H1 (cell line): ENCODE measurements around the gene ADCY1. TPM values are rescaled to one million over a fixed set of nuclear protein-coding genes. Genes with fewer than 3 reads are reported as not detected.

Source experiments
- CTCF ChIA-PET: fragments of 300-600 bp; sonication (Branson Sonifier 250); formaldehyde crosslinking; loops from one replicate; lab custom pipeline; 2021; ENCODE audit not compliant: partially characterized antibody; lab: Charles Lee
- POLR2A ChIA-PET: fragments of 300-600 bp; sonication (Branson Sonifier 250); formaldehyde crosslinking; loops from one replicate; lab custom pipeline; 2021; ENCODE audit warnings: inconsistent platforms; ENCODE audit not compliant: partially characterized antibody; lab: Charles Lee
- DNase-seq, 2 experiments: peaks; one replicate each; pipeline versions ENCODE4 v3.0.0 to v3.0.0-alpha.2; 2010 to 2022; ENCODE audit warnings: low spot score in 2 of 2, low read depth in 1 of 2, mixed read lengths in 1 of 2
- FAIRE-seq: peaks from 2 replicates; lab custom pipeline; 2011; peaks lifted over from hg19 to GRCh38; lab: Jason Lieb, UNC
- H2AFZ ChIP-seq: 2 replicates; pipeline ENCODE4 v1.8.1; 2012; ENCODE audit warnings: low read length, inconsistent platforms
- H2AK5ac ChIP-seq: 2 replicates; pipeline ENCODE4 v1.6.1; 2013; ENCODE audit warnings: low read depth, low read length
- H2BK120ac ChIP-seq: replicated peaks from 2 replicates; pipeline ENCODE3; 2013; ENCODE audit warnings: low read depth, low read length, inconsistent platforms
- H2BK12ac ChIP-seq: 2 replicates; pipeline ENCODE4 v1.6.1; 2013; ENCODE audit warnings: low read depth, low read length
- H2BK15ac ChIP-seq: 2 replicates; pipeline ENCODE4 v1.6.1; 2013; ENCODE audit warnings: low read length
- H2BK20ac ChIP-seq: 2 replicates; pipeline ENCODE4 v1.6.1; 2013; ENCODE audit warnings: low read length
- H2BK5ac ChIP-seq: 2 replicates; pipeline ENCODE4 v1.6.1; 2013; ENCODE audit warnings: low read depth, low read length
- H3K14ac ChIP-seq: 2 replicates; pipeline ENCODE4 v1.6.1; 2013; ENCODE audit warnings: inconsistent platforms; ENCODE audit not compliant: insufficient read length
- H3K18ac ChIP-seq: 2 replicates; pipeline ENCODE4 v1.6.1; 2013; ENCODE audit warnings: low read length; ENCODE audit errors: extremely low read depth
- H3K23ac ChIP-seq: 2 replicates; pipeline ENCODE4 v1.6.1; 2013; ENCODE audit warnings: inconsistent platforms; ENCODE audit not compliant: insufficient read length
- H3K23me2 ChIP-seq: 2 replicates; pipeline ENCODE4 v1.6.1; 2013; ENCODE audit warnings: low read depth, low read length
- H3K27ac ChIP-seq: 2 replicates; pipeline ENCODE4 v1.6.1; 2011; ENCODE audit warnings: low read depth, low read length, inconsistent platforms
- H3K27me3 ChIP-seq, 4 experiments: replicated peaks in 1 of 4; 1 replicate in 1 of 4; 2 replicates in 3 of 4; pipeline versions ENCODE4 v1.6.1 to v1.8.1; 2011 to 2013; ENCODE audit warnings: low read length in 3 of 4, mild to moderate bottlenecking in 3 of 4, inconsistent platforms in 2 of 4, mixed read lengths in 2 of 4, moderate library complexity in 1 of 4; ENCODE audit not compliant: control insufficient read depth in 3 of 4, insufficient read depth in 3 of 4; ENCODE audit errors: extremely low read depth in 1 of 4
- H3K36me3 ChIP-seq, 4 experiments: 2 replicates each; pipeline versions ENCODE4 v1.6.1 to v1.8.1; 2011 to 2013; ENCODE audit warnings: mild to moderate bottlenecking in 4 of 4, low read length in 3 of 4, moderate library complexity in 2 of 4, control low read depth in 1 of 4, inconsistent platforms in 1 of 4; ENCODE audit not compliant: insufficient read depth in 4 of 4, control insufficient read depth in 2 of 4
- H3K4ac ChIP-seq: replicated peaks from 2 replicates; pipeline ENCODE3; 2013; ENCODE audit warnings: low read length, low read depth, mixed read lengths, inconsistent platforms; ENCODE audit not compliant: insufficient read length
- H3K4me1 ChIP-seq, 4 experiments: replicated peaks in 1 of 4; 1 replicate in 1 of 4; 2 replicates in 3 of 4; pipeline versions ENCODE4 v1.6.1 to v1.8.1; 2011 to 2013; ENCODE audit warnings: low read length in 3 of 4, inconsistent platforms in 2 of 4, mixed read lengths in 1 of 4; ENCODE audit not compliant: insufficient read depth in 4 of 4, control insufficient read depth in 3 of 4
- H3K4me2 ChIP-seq, 2 experiments: 2 replicates each; pipeline versions ENCODE4 v1.6.1 to v1.8.1; 2011 to 2013; ENCODE audit warnings: low read depth in 2 of 2, low read length in 2 of 2, control low read depth in 1 of 2, inconsistent platforms in 1 of 2, mild to moderate bottlenecking in 1 of 2; ENCODE audit not compliant: insufficient read depth in 1 of 2
- H3K4me3 ChIP-seq, 4 experiments: fragments of 200-600, 300-600 bp in 1 of 4; sonication (generic), shearing (Covaris generic), sonication (Bioruptor Twin) in 1 of 4; 2 replicates each; pipeline versions ENCODE4 v1.5.1 to v1.8.1; 2011 to 2016; ENCODE audit warnings: low read length in 4 of 4, low read depth in 3 of 4, control low read depth in 2 of 4, inconsistent platforms in 2 of 4, mild to moderate bottlenecking in 2 of 4, mixed read lengths in 1 of 4, moderate library complexity in 1 of 4; ENCODE audit not compliant: insufficient read depth in 2 of 4; ENCODE audit errors: extremely low read depth in 1 of 4
- H3K56ac ChIP-seq: replicated peaks from 2 replicates; pipeline ENCODE3; 2013; ENCODE audit warnings: low read depth, mild to moderate bottlenecking, mixed read lengths, low read length, inconsistent platforms; ENCODE audit not compliant: insufficient read length
- H3K79me1 ChIP-seq: 2 replicates; pipeline ENCODE4 v1.6.1; 2013; ENCODE audit warnings: low read depth, low read length, control low read depth
- H3K79me2 ChIP-seq, 2 experiments: 2 replicates each; pipeline versions ENCODE4 v1.6.1 to v1.8.1; 2012 to 2013; ENCODE audit warnings: low read length in 2 of 2, mild to moderate bottlenecking in 2 of 2, inconsistent platforms in 1 of 2; ENCODE audit not compliant: insufficient read depth in 2 of 2, control insufficient read depth in 1 of 2
- H3K9ac ChIP-seq, 4 experiments: replicated peaks in 1 of 4; 1 replicate in 1 of 4; 2 replicates in 3 of 4; pipeline versions ENCODE4 v1.6.1 to v1.8.1; 2011 to 2013; ENCODE audit warnings: low read depth in 3 of 4, low read length in 3 of 4, control low read depth in 2 of 4, mild to moderate bottlenecking in 2 of 4, moderate library complexity in 2 of 4, inconsistent platforms in 1 of 4; ENCODE audit errors: extremely low read depth in 1 of 4
- H3K9me3 ChIP-seq, 2 experiments: 2 replicates each; pipeline versions ENCODE4 v1.6.1 to v1.8.1; 2012 to 2013; ENCODE audit warnings: mild to moderate bottlenecking in 2 of 2, moderate library complexity in 2 of 2, control low read depth in 1 of 2, inconsistent platforms in 1 of 2, low read depth in 1 of 2, low read length in 1 of 2, mixed read lengths in 1 of 2; ENCODE audit not compliant: insufficient read depth in 2 of 2
- H4K20me1 ChIP-seq, 2 experiments: replicated peaks in 1 of 2; 2 replicates each; pipeline versions ENCODE3 to v1.8.1; 2011 to 2013; ENCODE audit warnings: inconsistent platforms in 2 of 2, low read length in 2 of 2, mild to moderate bottlenecking in 1 of 2; ENCODE audit not compliant: insufficient read depth in 2 of 2, control insufficient read depth in 1 of 2
- H4K5ac ChIP-seq: 2 replicates; pipeline ENCODE4 v1.6.1; 2013; ENCODE audit warnings: low read length, low read depth, mixed read lengths, inconsistent platforms; ENCODE audit not compliant: insufficient read length
- H4K8ac ChIP-seq: 2 replicates; pipeline ENCODE4 v1.8.0; 2013; ENCODE audit warnings: mild to moderate bottlenecking, moderate library complexity, low read length, inconsistent platforms; ENCODE audit not compliant: insufficient read depth; ENCODE audit errors: extremely low read depth
- H4K91ac ChIP-seq: replicated peaks from 2 replicates; pipeline ENCODE3; 2013; ENCODE audit warnings: low read length, mixed read lengths, inconsistent platforms; ENCODE audit not compliant: insufficient read length
- CHD1 ChIP-seq: IDR thresholded peaks from 2 replicates; pipeline ENCODE4 v1.6.1; 2012; ENCODE audit warnings: low read depth, low read length, improper control_type of control experiment
- CHD2 ChIP-seq: IDR thresholded peaks from 2 replicates; pipeline ENCODE4 v1.6.1; 2012; ENCODE audit warnings: low read length, improper control_type of control experiment
- HDAC2 ChIP-seq, 2 experiments: fragments of 300-600 bp in 1 of 2; sonication (generic) in 1 of 2; IDR thresholded peaks; 2 replicates each; pipeline ENCODE4 v1.6.1; 2011 to 2012; ENCODE audit warnings: low read depth in 2 of 2, low read length in 2 of 2, mild to moderate bottlenecking in 2 of 2, moderate library complexity in 2 of 2, borderline replicate concordance in 1 of 2, inconsistent platforms in 1 of 2
- PHF8 ChIP-seq: fragments of 200-600 bp; sonication (generic); conservative IDR thresholded peaks from 2 replicates; pipeline ENCODE4 v1.7.1; 2012; ENCODE audit warnings: low read depth, mild to moderate bottlenecking, inconsistent platforms, low read length, moderate library complexity
- SP4 ChIP-seq: IDR thresholded peaks from 2 replicates; pipeline ENCODE4 v1.6.1; 2012; ENCODE audit warnings: low read length, inconsistent platforms
- TAF7 ChIP-seq: optimal IDR thresholded peaks from 2 replicates; pipeline ENCODE3; 2011; ENCODE audit warnings: low read depth, mild to moderate bottlenecking, inconsistent platforms, low read length, moderate library complexity, borderline replicate concordance
- TEAD4 ChIP-seq: IDR thresholded peaks from 2 replicates; pipeline ENCODE4 v1.6.1; 2012; ENCODE audit warnings: low read depth, low read length, inconsistent platforms, mixed read lengths
- WGBS, 2 experiments: shearing (Covaris generic) in 1 of 2; methylation state at CpG; one replicate each; pipeline versions ENCODE4 v1.1.6 to v1.1.7; 2013 to 2015; ENCODE audit warnings: low lambda C conversion rate in 2 of 2, mixed read lengths in 2 of 2, inconsistent platforms in 1 of 2, low coverage in 1 of 2, missing lambda C conversion rate in 1 of 2; ENCODE audit not compliant: insufficient replicate concordance in 2 of 2, insufficient coverage in 1 of 2, insufficient read length in 1 of 2; ENCODE audit errors: extremely low coverage in 1 of 2, missing lambda C conversion rate in 1 of 2; 5-methylcytosine and 5-hydroxymethylcytosine counted together
- polyA plus RNA-seq, 7 experiments: library from polyadenylated mRNA; depleted of rRNA in 3 of 7; stranded (reverse) in 5 of 7; unstranded in 2 of 7; fragments of >200 nt in 5 of 7; fragments of 200-250 nt in 2 of 7; gene quantifications; 1 replicate in 5 of 7; 2 replicates in 1 of 7; 4 replicates in 1 of 7; pipeline versions ENCODE4 v1.2.1 to v1.2.3, GENCODE V29; 2011 to 2013; ENCODE audit warnings: missing spikeins in 2 of 7, mixed read lengths in 2 of 7
- total RNA-seq: library from RNA; stranded (reverse); fragmentation: NEBNext Ultra II Directional; extraction: Animal tissue kit (Norgen Biotek cat#: 25700); gene quantifications from 2 replicates; pipeline ENCODE4 v1.2.1, GENCODE V29; 2021

ADCY1 gene
- total and polyA plus RNA-seq, 2 of the 8 experiments (the other 6 are each of a cell fraction or from before 2014, with no cell fraction given), result 7.9 to 26.9 TPM

DNA sequence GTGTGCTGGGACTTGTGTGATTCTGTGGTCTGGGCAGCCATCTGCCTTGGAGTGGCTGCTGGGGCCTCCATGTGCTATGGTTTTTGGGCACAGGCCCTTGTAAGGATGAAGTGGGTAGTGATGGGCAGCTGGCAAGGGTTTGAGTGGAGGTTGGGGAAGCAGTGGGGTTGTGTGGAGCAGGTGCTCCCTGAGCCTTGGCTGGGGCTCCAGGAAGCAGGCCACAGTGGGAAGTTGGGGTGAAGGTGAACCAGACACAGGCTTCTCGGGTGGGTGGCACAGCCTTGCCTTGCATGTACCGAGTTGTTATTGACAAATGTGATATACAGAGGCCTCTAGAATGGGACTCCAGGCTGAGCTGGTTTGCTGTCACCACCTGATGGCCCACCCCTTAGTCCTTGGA lies 82.3 kb downstream of the ADCY1 start:
- Histone ChIP-seq H3K18ac (no peak overlapping the region; the same call in 1 of the 2 replicates), H3K36me3 (no peaks in the 10 kb centered on the region), H3K4me3 (no peak overlapping the region), H3K4me1 (no peaks in the 10 kb centered on the region; a peak in 1 of 7 replicates), H3K9me3 (no peaks in the 10 kb centered on the region), H3K4me2 (no peak overlapping the region), H4K91ac (no peak overlapping the region), H2AFZ (no peak overlapping the region), H2BK15ac (no peak overlapping the region), H3K79me2 (no peaks in the 10 kb centered on the region), H3K27me3 (no peaks in the 10 kb centered on the region), H4K5ac (no peak overlapping the region), H3K79me1 (no peaks in the 10 kb centered on the region; the same call in none of the 2 replicates), H2BK5ac (no peak overlapping the region), H3K56ac (no peak overlapping the region), H3K9ac (no peak overlapping the region; a peak in 1 of 7 replicates), H2BK120ac (no peak overlapping the region), H2BK12ac (no peak overlapping the region), H3K14ac (no peak overlapping the region), H3K23me2 (no peaks in the 10 kb centered on the region), H2AK5ac (no peak overlapping the region), H2BK20ac (no peak overlapping the region), H4K20me1 (peaks cover 0 to 6% of the 10 kb centered on the region in 2 experiments), H3K4ac (no peak overlapping the region), H3K23ac (no peak overlapping the region), H3K27ac (no peak overlapping the region), H4K8ac (no peak overlapping the region)
- ChIA-PET CTCF (no interaction called here), POLR2A (no interaction called here)
- DNase-seq (no peak), FAIRE-seq (no peak)
- TF ChIP-seq SP4 (no peak), CHD1 (no peak), HDAC2 (IDR thresholded peaks at IDR 0.05; ENCODE audit: borderline replicate concordance in 1 of 2, low read depth in 2 of 2, low read length in 2 of 2) (no peak), CHD2 (no peak), TAF7 (no peak), PHF8 (no peak), TEAD4 (no peak)
- WGBS, 2 experiments, result 92% methylated on average over 2 of the region's 2 CpGs; no CpG with 5 or more reads in 1 of the 2 experiments
